Spleen (tissue), 7 donors: ENCODE results near the gene ARSD.

Source experiments
- POLR2A ChIP-seq, 3 donors: fragments of 450-650 bp; IDR thresholded peaks; one replicate each; pipeline ENCODE4 v1.5.1; 2017; ENCODE audit warnings: antibody characterized with exemption in 3 of 3, mild to moderate bottlenecking in 1 of 3
- POLR2AphosphoS5 ChIP-seq, 3 donors: sonication (generic); formaldehyde crosslinking; IDR thresholded peaks; one replicate each; pipeline ENCODE4 v1.5.1; 2017; ENCODE audit warnings: antibody characterized with exemption in 3 of 3
- TF ChIP-seq, protein P1 (sequence below), 11 experiments: fragments of 200-600 bp in 7 of 11; fragments of 450-650 bp in 4 of 11; sonication (generic) in 4 of 11; IDR thresholded peaks in 8 of 11; conservative IDR thresholded peaks in 3 of 11; 1 replicate in 7 of 11; 2 replicates in 4 of 11; pipeline versions ENCODE4 v1.4.0 to v1.8.0; 2016 to 2021; ENCODE audit warnings: antibody characterized with exemption in 11 of 11, inconsistent platforms in 4 of 11, mild to moderate bottlenecking in 1 of 11
- donor health status: DM: no; HTN: no; CAD: no; lungs with moderate emphysema.
- donor health status: DM: no; HTN: no; CAD: no.
- donor health status: DM: no; HTN: no; CAD: no.

DNA sequence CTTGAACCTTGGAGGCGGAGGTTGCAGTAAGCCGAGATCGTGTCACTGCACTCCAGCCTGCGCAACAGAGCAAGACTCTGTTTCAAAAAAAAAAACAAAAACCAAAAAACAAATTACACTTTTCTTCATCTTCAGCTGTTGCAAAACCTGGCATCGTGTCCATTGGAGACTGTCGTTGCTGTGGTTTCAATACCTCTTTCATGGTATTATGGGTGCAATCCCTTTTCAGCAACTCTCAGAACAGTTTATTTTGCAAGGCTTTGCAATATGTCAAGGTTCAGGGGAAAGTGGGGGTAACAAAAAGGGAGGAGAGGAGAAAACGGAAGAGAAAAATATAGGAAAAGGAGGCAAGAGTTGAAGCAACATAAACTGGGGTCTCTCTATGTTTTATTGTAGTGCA, 40.8 kb downstream of the ARSD start:
- TF ChIP-seq, protein P1, sequence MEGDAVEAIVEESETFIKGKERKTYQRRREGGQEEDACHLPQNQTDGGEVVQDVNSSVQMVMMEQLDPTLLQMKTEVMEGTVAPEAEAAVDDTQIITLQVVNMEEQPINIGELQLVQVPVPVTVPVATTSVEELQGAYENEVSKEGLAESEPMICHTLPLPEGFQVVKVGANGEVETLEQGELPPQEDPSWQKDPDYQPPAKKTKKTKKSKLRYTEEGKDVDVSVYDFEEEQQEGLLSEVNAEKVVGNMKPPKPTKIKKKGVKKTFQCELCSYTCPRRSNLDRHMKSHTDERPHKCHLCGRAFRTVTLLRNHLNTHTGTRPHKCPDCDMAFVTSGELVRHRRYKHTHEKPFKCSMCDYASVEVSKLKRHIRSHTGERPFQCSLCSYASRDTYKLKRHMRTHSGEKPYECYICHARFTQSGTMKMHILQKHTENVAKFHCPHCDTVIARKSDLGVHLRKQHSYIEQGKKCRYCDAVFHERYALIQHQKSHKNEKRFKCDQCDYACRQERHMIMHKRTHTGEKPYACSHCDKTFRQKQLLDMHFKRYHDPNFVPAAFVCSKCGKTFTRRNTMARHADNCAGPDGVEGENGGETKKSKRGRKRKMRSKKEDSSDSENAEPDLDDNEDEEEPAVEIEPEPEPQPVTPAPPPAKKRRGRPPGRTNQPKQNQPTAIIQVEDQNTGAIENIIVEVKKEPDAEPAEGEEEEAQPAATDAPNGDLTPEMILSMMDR (IDR thresholded peaks at IDR 0.05 in 8 of 11, conservative IDR thresholded peaks at IDR 0.05 in 3 of 11): no peak
- TF ChIP-seq POLR2A (IDR thresholded peaks at IDR 0.05) (no peak), POLR2AphosphoS5 (IDR thresholded peaks at IDR 0.05) (no peak)
